ENCODE data around the gene BICC1.

Gene BICC1

DNA sequence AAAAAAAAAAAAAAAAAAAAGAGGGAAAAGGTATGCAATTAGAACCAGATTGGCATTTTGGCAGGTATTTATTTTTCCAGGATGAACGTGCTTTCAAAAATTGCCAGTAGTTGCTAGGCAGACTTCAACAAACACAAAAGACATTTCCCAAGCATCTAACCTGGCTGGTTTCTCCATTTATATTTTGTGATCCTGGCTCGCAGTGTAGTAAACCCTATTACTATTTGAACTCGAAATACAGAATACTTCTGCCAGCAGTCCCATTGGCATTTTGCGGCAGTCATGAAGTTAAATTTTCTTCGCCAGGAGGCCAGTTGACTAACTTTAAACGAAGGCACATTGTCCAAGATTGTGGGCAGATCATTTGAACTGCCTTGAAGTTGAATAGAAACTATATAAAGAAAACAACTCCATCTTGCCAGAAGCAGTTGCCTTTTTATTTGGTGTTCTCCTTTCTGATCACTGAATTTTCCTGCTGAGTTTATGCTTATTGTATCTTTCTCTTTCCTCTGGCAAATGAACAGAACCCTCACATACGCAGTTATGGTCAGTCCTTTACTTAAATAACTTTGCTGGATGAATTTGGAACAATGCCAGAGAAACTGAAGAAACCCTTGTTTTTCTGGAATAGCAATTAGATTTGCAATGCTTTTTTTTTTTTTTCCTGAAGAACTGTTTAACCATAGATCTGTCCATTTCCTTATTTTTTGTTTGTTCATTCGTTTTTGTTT, 132.9 kb downstream of the BICC1 start:
- no peak for DNase-seq (ENCODE audit: low read depth in 1 of 2, low spot score in 1 of 2)
- Histone ChIP-seq H3K27ac (replicated peaks) (no peak overlapping the region), H3K4me3 (replicated peaks; ENCODE audit: insufficient read depth, low read length) (no peak overlapping the region), H3K27me3 (ENCODE audit: insufficient read depth, poor library complexity, severe bottlenecking) (no peaks in the 10 kb centered on the region)
- TF ChIP-seq SPI1 (IDR thresholded peaks at IDR 0.05; ENCODE audit: borderline replicate concordance, low read depth) (no peak), GABPA (IDR thresholded peaks at IDR 0.05; ENCODE audit: low read depth) (no peak), POLR2AphosphoS5 (IDR thresholded peaks at IDR 0.05; ENCODE audit: low read depth) (no peak)
- TF ChIP-seq, protein P1, sequence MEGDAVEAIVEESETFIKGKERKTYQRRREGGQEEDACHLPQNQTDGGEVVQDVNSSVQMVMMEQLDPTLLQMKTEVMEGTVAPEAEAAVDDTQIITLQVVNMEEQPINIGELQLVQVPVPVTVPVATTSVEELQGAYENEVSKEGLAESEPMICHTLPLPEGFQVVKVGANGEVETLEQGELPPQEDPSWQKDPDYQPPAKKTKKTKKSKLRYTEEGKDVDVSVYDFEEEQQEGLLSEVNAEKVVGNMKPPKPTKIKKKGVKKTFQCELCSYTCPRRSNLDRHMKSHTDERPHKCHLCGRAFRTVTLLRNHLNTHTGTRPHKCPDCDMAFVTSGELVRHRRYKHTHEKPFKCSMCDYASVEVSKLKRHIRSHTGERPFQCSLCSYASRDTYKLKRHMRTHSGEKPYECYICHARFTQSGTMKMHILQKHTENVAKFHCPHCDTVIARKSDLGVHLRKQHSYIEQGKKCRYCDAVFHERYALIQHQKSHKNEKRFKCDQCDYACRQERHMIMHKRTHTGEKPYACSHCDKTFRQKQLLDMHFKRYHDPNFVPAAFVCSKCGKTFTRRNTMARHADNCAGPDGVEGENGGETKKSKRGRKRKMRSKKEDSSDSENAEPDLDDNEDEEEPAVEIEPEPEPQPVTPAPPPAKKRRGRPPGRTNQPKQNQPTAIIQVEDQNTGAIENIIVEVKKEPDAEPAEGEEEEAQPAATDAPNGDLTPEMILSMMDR (IDR thresholded peaks at IDR 0.05; ENCODE audit: insufficient read depth, low read length) = no peak
- TF ChIP-seq, protein P2, sequence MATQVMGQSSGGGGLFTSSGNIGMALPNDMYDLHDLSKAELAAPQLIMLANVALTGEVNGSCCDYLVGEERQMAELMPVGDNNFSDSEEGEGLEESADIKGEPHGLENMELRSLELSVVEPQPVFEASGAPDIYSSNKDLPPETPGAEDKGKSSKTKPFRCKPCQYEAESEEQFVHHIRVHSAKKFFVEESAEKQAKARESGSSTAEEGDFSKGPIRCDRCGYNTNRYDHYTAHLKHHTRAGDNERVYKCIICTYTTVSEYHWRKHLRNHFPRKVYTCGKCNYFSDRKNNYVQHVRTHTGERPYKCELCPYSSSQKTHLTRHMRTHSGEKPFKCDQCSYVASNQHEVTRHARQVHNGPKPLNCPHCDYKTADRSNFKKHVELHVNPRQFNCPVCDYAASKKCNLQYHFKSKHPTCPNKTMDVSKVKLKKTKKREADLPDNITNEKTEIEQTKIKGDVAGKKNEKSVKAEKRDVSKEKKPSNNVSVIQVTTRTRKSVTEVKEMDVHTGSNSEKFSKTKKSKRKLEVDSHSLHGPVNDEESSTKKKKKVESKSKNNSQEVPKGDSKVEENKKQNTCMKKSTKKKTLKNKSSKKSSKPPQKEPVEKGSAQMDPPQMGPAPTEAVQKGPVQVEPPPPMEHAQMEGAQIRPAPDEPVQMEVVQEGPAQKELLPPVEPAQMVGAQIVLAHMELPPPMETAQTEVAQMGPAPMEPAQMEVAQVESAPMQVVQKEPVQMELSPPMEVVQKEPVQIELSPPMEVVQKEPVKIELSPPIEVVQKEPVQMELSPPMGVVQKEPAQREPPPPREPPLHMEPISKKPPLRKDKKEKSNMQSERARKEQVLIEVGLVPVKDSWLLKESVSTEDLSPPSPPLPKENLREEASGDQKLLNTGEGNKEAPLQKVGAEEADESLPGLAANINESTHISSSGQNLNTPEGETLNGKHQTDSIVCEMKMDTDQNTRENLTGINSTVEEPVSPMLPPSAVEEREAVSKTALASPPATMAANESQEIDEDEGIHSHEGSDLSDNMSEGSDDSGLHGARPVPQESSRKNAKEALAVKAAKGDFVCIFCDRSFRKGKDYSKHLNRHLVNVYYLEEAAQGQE (IDR thresholded peaks at IDR 0.05; ENCODE audit: insufficient replicate concordance, low read depth) = no peak

DNA sequence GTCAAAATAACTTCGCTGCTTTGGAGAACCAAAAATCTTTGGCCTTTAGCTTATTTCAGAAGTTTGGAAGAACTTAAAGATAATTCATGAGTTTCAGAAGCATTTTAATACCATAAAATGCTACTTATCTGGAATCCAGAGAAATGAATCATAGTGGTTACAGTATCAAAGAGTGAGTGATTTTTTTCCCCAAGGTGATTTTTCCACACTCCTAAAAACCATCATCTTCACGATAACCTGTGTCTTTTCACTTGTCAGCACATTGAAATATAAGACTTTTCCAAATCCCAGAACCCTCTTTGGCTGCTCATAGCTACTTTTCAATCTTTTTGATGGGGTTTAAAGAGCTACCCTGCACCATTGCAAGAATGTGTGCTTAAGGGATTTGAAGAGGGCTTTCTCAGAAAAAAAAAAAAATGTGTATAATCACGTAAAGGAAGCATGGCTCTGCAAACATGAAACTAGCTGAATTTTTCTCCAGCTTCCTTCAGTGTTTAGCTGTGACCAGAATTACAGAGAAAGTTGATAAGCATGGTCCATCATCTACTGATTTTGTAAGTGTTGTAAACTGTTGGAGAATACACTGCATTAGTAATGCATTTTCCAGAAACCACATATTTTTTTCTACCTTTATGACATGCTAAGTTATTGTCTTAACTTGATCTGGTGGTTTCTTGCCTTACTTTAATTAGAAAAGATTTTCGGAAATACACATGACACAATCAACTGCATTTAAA, 134.9 kb downstream of the BICC1 start:
- TF ChIP-seq, protein P1 (IDR thresholded peaks at IDR 0.05; ENCODE audit: insufficient read depth, low read length) = no peak
- TF ChIP-seq, protein P2 (IDR thresholded peaks at IDR 0.05; ENCODE audit: insufficient replicate concordance, low read depth) = no peak
- no peaks in the 10 kb centered on the region for H3K27me3 ChIP-seq (ENCODE audit: insufficient read depth, poor library complexity, severe bottlenecking)
- no peak overlapping the region for H3K27ac ChIP-seq (replicated peaks)
- no peak for DNase-seq (ENCODE audit: low read depth in 1 of 2, low spot score in 1 of 2)
- no peak overlapping the region for H3K4me3 ChIP-seq (replicated peaks; ENCODE audit: insufficient read depth, low read length)

DNA sequence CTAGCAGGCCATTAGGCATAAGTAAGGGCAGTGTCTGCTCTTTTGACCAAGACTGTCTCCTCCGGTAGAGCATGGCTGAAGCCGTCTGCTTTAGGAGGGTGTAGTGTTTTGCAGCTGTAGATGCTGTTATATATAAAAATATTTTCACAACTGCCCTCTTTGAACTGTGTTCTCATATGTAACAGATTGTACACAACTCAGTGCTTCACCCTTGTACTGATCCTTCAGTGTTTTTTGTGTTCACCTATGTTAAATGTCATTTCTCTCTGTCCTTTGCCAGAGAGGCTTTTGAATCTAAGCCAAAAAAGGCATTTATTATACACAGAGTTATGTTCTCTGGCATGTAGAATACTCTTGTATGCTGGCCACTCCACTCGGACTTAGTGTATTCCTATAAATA, 135.5 kb downstream of the BICC1 start:
- H3K4me3 ChIP-seq (replicated peaks; ENCODE audit: insufficient read depth, low read length) = no peak overlapping the region
- no peak for TF ChIP-seq GABPA (IDR thresholded peaks at IDR 0.05; ENCODE audit: low read depth)
- TF ChIP-seq POLR2AphosphoS5 (IDR thresholded peaks at IDR 0.05; ENCODE audit: low read depth) = no peak
- TF ChIP-seq SPI1 (IDR thresholded peaks at IDR 0.05; ENCODE audit: borderline replicate concordance, low read depth) = no peak
- TF ChIP-seq, protein P2 (IDR thresholded peaks at IDR 0.05; ENCODE audit: insufficient replicate concordance, low read depth) = no peak
- TF ChIP-seq, protein P1 (IDR thresholded peaks at IDR 0.05; ENCODE audit: insufficient read depth, low read length) = no peak
- no peaks in the 10 kb centered on the region for H3K27me3 ChIP-seq (ENCODE audit: insufficient read depth, poor library complexity, severe bottlenecking)
- no peak for DNase-seq (ENCODE audit: low read depth in 1 of 2, low spot score in 1 of 2)
- H3K27ac ChIP-seq (replicated peaks) = no peak overlapping the region

Measured in HL-60 (cell line).